Measurements from ENCODE around the gene PLEKHH1.

The PLEKHH1 gene

GRCh38 chr14:67505254-67505653 lies 27.8 kb upstream of the PLEKHH1 start:
- no peak overlapping the region for H3K9ac ChIP-seq (ENCODE audit: low read length)
- no peaks in the 10 kb centered on the region for H4K20me1 ChIP-seq (ENCODE audit: low read depth, low read length)
- TF ChIP-seq, protein P1, sequence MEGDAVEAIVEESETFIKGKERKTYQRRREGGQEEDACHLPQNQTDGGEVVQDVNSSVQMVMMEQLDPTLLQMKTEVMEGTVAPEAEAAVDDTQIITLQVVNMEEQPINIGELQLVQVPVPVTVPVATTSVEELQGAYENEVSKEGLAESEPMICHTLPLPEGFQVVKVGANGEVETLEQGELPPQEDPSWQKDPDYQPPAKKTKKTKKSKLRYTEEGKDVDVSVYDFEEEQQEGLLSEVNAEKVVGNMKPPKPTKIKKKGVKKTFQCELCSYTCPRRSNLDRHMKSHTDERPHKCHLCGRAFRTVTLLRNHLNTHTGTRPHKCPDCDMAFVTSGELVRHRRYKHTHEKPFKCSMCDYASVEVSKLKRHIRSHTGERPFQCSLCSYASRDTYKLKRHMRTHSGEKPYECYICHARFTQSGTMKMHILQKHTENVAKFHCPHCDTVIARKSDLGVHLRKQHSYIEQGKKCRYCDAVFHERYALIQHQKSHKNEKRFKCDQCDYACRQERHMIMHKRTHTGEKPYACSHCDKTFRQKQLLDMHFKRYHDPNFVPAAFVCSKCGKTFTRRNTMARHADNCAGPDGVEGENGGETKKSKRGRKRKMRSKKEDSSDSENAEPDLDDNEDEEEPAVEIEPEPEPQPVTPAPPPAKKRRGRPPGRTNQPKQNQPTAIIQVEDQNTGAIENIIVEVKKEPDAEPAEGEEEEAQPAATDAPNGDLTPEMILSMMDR (IDR thresholded peaks at IDR 0.05; ENCODE audit: insufficient read depth, low read length, poor library complexity, severe bottlenecking), result no peak
- TF ChIP-seq EZH2phosphoT487 (conservative IDR thresholded peaks at IDR 0.05; ENCODE audit: low read length), result no peak
- H3K79me2 ChIP-seq (ENCODE audit: insufficient read depth, low read length), result no peaks in the 10 kb centered on the region
- no peak overlapping the region for H3K4me2 ChIP-seq (ENCODE audit: low read depth, low read length, poor library complexity, severe bottlenecking)
- H3K9me3 ChIP-seq (ENCODE audit: insufficient read depth, low read length), result no peaks in the 10 kb centered on the region
- no peak overlapping the region for H3K4me3 ChIP-seq (ENCODE audit: insufficient read depth, low read length, poor library complexity, severe bottlenecking)
- no peaks in the 10 kb centered on the region for H3K36me3 ChIP-seq (ENCODE audit: low read length)
- H3K27me3 ChIP-seq (ENCODE audit: low read length), result no peaks in the 10 kb centered on the region
- H3K9me2 ChIP-seq (replicated peaks; ENCODE audit: insufficient read depth, low read length), result no peaks in the 10 kb centered on the region
- no peak overlapping the region for H2AFZ ChIP-seq (ENCODE audit: low read depth, low read length, severe bottlenecking)
- H3K27ac ChIP-seq (ENCODE audit: low read depth, low read length), result no peak overlapping the region
- H3F3A ChIP-seq (ENCODE audit: insufficient read depth), result no peaks in the 10 kb centered on the region

DNA sequence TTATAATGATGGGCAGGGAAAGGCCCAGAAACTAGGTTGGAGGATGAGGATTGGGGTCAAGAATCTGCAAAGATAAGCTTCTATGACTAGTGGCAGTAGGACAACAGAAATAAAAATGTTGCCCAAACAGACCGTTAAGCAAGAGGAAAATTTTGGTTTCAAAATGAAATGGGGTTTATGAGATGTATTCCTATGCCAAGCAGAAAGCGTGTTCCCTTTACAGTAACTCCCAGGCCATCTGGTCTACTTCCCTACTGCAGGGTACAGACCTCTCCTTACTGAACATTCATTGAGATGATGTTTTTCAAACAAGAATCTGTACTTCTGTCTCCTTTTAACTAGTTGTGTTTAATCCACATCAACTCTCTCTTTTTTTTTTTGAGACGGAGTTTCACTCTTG lies 24.1 kb upstream of the PLEKHH1 start:
- no peaks in the 10 kb centered on the region for H3K36me3 ChIP-seq (ENCODE audit: low read length)
- no peaks in the 10 kb centered on the region for H3K9me3 ChIP-seq (ENCODE audit: insufficient read depth, low read length)
- no peaks in the 10 kb centered on the region for H4K20me1 ChIP-seq (ENCODE audit: low read depth, low read length)
- no peaks in the 10 kb centered on the region for H3K27me3 ChIP-seq (ENCODE audit: low read length)
- 0 out of 2 replicates have a peak, but pooled peaks cover 7% of the 10 kb centered on the region for H3F3A ChIP-seq (ENCODE audit: insufficient read depth)
- H3K4me2 ChIP-seq (ENCODE audit: low read depth, low read length, poor library complexity, severe bottlenecking), result no peak overlapping the region
- no peaks in the 10 kb centered on the region for H3K9me2 ChIP-seq (replicated peaks; ENCODE audit: insufficient read depth, low read length)
- H3K4me3 ChIP-seq (ENCODE audit: insufficient read depth, low read length, poor library complexity, severe bottlenecking), result no peak overlapping the region
- TF ChIP-seq, protein P1 (IDR thresholded peaks at IDR 0.05; ENCODE audit: insufficient read depth, low read length, poor library complexity, severe bottlenecking), result no peak
- TF ChIP-seq EZH2phosphoT487 (conservative IDR thresholded peaks at IDR 0.05; ENCODE audit: low read length), result no peak
- H3K27ac ChIP-seq (ENCODE audit: low read depth, low read length), result no peak overlapping the region
- H2AFZ ChIP-seq (ENCODE audit: low read depth, low read length, severe bottlenecking), result no peak overlapping the region
- H3K9ac ChIP-seq (ENCODE audit: low read length), result no peak overlapping the region
- no peaks in the 10 kb centered on the region for H3K79me2 ChIP-seq (ENCODE audit: insufficient read depth, low read length)

DNA sequence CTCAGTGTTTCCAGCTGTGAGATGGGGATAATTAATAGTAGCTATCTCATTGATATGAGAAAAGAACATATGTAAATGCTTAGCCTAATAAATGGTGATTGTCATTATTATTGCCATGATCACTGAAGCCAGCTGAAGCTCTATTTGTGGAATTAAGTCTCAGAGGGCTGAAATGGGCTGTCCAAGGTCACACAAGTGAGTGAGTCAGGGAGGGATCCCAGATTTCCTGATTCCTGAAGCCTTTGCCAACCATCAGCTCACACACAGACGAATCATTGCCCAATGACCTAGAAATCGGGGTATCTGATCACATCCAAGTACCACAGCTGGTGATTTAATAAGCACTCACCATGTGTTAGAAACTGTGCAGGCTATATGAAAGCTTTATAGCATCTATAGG lies 23.0 kb upstream of the PLEKHH1 start:
- H3F3A ChIP-seq (ENCODE audit: insufficient read depth), result 0 out of 2 replicates have a peak, but pooled peaks cover 7% of the 10 kb centered on the region
- H3K27me3 ChIP-seq (ENCODE audit: low read length), result no peaks in the 10 kb centered on the region
- no peaks in the 10 kb centered on the region for H3K9me3 ChIP-seq (ENCODE audit: insufficient read depth, low read length)

More for the DNA sequence above, 23.0 kb upstream of the PLEKHH1 start:
- H3K9me2 ChIP-seq (replicated peaks; ENCODE audit: insufficient read depth, low read length), result no peaks in the 10 kb centered on the region
- H3K36me3 ChIP-seq (ENCODE audit: low read length), result no peaks in the 10 kb centered on the region
- H3K79me2 ChIP-seq (ENCODE audit: insufficient read depth, low read length), result no peaks in the 10 kb centered on the region
- no peak overlapping the region for H3K27ac ChIP-seq (ENCODE audit: low read depth, low read length)
- no peak overlapping the region for H2AFZ ChIP-seq (ENCODE audit: low read depth, low read length, severe bottlenecking)
- H3K4me3 ChIP-seq (ENCODE audit: insufficient read depth, low read length, poor library complexity, severe bottlenecking), result no peak overlapping the region
- H3K9ac ChIP-seq (ENCODE audit: low read length), result no peak overlapping the region
- no peaks in the 10 kb centered on the region for H4K20me1 ChIP-seq (ENCODE audit: low read depth, low read length)
- H3K4me2 ChIP-seq (ENCODE audit: low read depth, low read length, poor library complexity, severe bottlenecking), result no peak overlapping the region
- TF ChIP-seq EZH2phosphoT487 (conservative IDR thresholded peaks at IDR 0.05; ENCODE audit: low read length), result no peak
- TF ChIP-seq, protein P1 (IDR thresholded peaks at IDR 0.05; ENCODE audit: insufficient read depth, low read length, poor library complexity, severe bottlenecking), result no peak

Measured in SU-DHL-6 (cell line).